DOHH2 (cell line): ENCODE data around the gene PAQR5.

Experiments
- H3F3A ChIP-seq: fragments of 200-600 bp; sonication (generic), shearing (Covaris generic); 2 replicates; pipeline ENCODE4 v1.6.0; 2016; ENCODE audit warnings: antibody characterized with exemption, mild to moderate bottlenecking; ENCODE audit not compliant: control insufficient read depth, insufficient read depth
- H3K27ac ChIP-seq: fragments of 200-600 bp; sonication (generic); 2 replicates; pipeline ENCODE4 v1.5.1; 2014; ENCODE audit warnings: low read depth, mild to moderate bottlenecking, low read length, moderate library complexity
- H3K27me3 ChIP-seq: fragments of 200-600 bp; sonication (generic); 2 replicates; pipeline ENCODE4 v1.6.1; 2014; ENCODE audit warnings: mild to moderate bottlenecking, low read length, mixed read lengths; ENCODE audit not compliant: control insufficient read depth
- H3K36me3 ChIP-seq: fragments of 200-600 bp; sonication (generic); 2 replicates; pipeline ENCODE4 v1.6.1; 2014; ENCODE audit warnings: mild to moderate bottlenecking, low read length, moderate library complexity, mixed read lengths; ENCODE audit not compliant: control insufficient read depth
- H3K4me1 ChIP-seq: fragments of 200-600 bp; sonication (generic); 2 replicates; pipeline ENCODE4 v1.6.1; 2014; ENCODE audit warnings: mild to moderate bottlenecking, low read length, mixed read lengths; ENCODE audit not compliant: control insufficient read depth
- H3K4me2 ChIP-seq: fragments of 200-600 bp; sonication (generic); 2 replicates; pipeline ENCODE4 v1.6.0; 2014; ENCODE audit warnings: mild to moderate bottlenecking, low read length, moderate library complexity
- H3K4me3 ChIP-seq: fragments of 200-600 bp; sonication (generic); 2 replicates; pipeline ENCODE4 v1.5.1; 2014; ENCODE audit warnings: mild to moderate bottlenecking, low read length, mixed read lengths
- H3K79me2 ChIP-seq: fragments of 200-600 bp; sonication (generic); 2 replicates; pipeline ENCODE4 v1.6.1; 2014; ENCODE audit warnings: mild to moderate bottlenecking, low read length, mixed read lengths; ENCODE audit not compliant: control insufficient read depth
- H3K9me2 ChIP-seq: fragments of 200-600 bp; sonication (generic); replicated peaks from 2 replicates; pipeline ENCODE4 v1.6.1; 2014; ENCODE audit warnings: mild to moderate bottlenecking, low read length, mixed read lengths; ENCODE audit not compliant: control insufficient read depth
- H3K9me3 ChIP-seq: fragments of 200-600 bp; sonication (generic); 2 replicates; pipeline ENCODE4 v1.6.1; 2014; ENCODE audit warnings: antibody characterized with exemption, low read length, mixed read lengths; ENCODE audit not compliant: control insufficient read depth, insufficient read depth
- H4K20me1 ChIP-seq: fragments of 200-600 bp; sonication (generic); 2 replicates; pipeline ENCODE4 v1.6.0; 2014; ENCODE audit warnings: low read depth, mild to moderate bottlenecking, antibody characterized with exemption, low read length, moderate library complexity; ENCODE audit not compliant: control insufficient read depth, insufficient read depth
- CTCF ChIP-seq: fragments of 200-600 bp; sonication (generic); IDR thresholded peaks from one replicate; pipeline ENCODE4 v1.5.1; 2014; ENCODE audit warnings: antibody characterized with exemption, mild to moderate bottlenecking, low read depth, low read length; ENCODE audit not compliant: poor library complexity, severe bottlenecking
- EZH2phosphoT487 ChIP-seq: fragments of 200-600 bp; sonication (generic); IDR thresholded peaks from 2 replicates; pipeline ENCODE4 v1.6.1; 2017; ENCODE audit warnings: borderline replicate concordance, mild to moderate bottlenecking, antibody characterized with exemption, low read length, moderate library complexity, mixed read lengths

The PAQR5 gene

GRCh38 chr15:69415381-69415780 is 116.7 kb downstream of the PAQR5 start:
- H3K79me2 ChIP-seq: peaks cover 52% of the 10 kb centered on the region
- H4K20me1 ChIP-seq: no peaks in the 10 kb centered on the region; the same call in 1 of the 2 replicates
- H3K4me2 ChIP-seq: peak overlapping the region; percentile 93
- no peaks in the 10 kb centered on the region for H3K9me3 ChIP-seq
- peak overlapping the region; percentile 94 for H3K4me3 ChIP-seq
- H3K27me3 ChIP-seq: no peaks in the 10 kb centered on the region
- H3K9me2 ChIP-seq: no peaks in the 10 kb centered on the region
- H3K27ac ChIP-seq: no peak overlapping the region
- no peaks in the 10 kb centered on the region for H3F3A ChIP-seq
- H3K36me3 ChIP-seq: peaks cover 51% of the 10 kb centered on the region
- peaks cover 19% of the 10 kb centered on the region for H3K4me1 ChIP-seq
- TF ChIP-seq EZH2phosphoT487 (no peak), CTCF (no peak)

GRCh38 chr15:69417581-69417980 is 118.9 kb downstream of the PAQR5 start:
- peaks cover 3% of the 10 kb centered on the region; the same call in 1 of the 2 replicates for H4K20me1 ChIP-seq
- no peaks in the 10 kb centered on the region for H3K9me3 ChIP-seq
- H3K4me3 ChIP-seq: no peak overlapping the region
- H3K79me2 ChIP-seq: peaks cover 56% of the 10 kb centered on the region
- H3F3A ChIP-seq: no peaks in the 10 kb centered on the region
- H3K27ac ChIP-seq: no peak overlapping the region
- H3K4me2 ChIP-seq: no peak overlapping the region
- H3K27me3 ChIP-seq: no peaks in the 10 kb centered on the region
- peaks cover 19% of the 10 kb centered on the region for H3K4me1 ChIP-seq
- no peaks in the 10 kb centered on the region for H3K9me2 ChIP-seq
- peaks cover 73% of the 10 kb centered on the region for H3K36me3 ChIP-seq
- TF ChIP-seq EZH2phosphoT487 (no peak), CTCF (no peak)

DNA sequence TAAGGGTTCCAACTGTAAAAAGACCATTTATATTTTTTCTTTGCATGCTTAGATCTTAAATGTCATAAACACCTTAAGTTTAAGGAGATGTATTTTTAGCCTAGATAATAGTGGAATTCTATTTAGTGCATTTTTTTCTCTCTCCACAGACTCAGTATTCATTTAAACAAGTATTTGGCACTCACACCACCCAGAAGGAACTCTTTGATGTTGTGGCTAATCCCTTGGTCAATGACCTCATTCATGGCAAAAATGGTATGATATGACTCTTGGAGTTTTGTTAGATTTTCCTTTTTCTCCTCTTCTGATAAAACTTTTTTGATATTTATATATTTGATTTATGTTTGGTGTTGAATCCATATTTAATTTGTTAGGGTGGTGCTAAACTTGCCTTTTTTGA is 122.8 kb downstream of the PAQR5 start:
- Histone ChIP-seq H3K9me3 (no peaks in the 10 kb centered on the region), H3K36me3 (peaks cover 94% of the 10 kb centered on the region), H3K4me2 (no peak overlapping the region), H3K9me2 (no peaks in the 10 kb centered on the region), H3K4me1 (peaks cover under 1% of the 10 kb centered on the region; the same call in 1 of the 2 replicates), H3K27me3 (no peaks in the 10 kb centered on the region), H3F3A (no peaks in the 10 kb centered on the region), H3K27ac (no peak overlapping the region), H4K20me1 (peaks cover 3% of the 10 kb centered on the region; the same call in 1 of the 2 replicates), H3K79me2 (peaks cover 32% of the 10 kb centered on the region), H3K4me3 (no peak overlapping the region)
- TF ChIP-seq CTCF (no peak), EZH2phosphoT487 (no peak)
